AG04449 (cell line): ENCODE data around the gene FAM53C.
"Not testable (repeated sequence)": the region's sequence is repeated elsewhere in the genome, so short reads cannot be mapped to it uniquely, and the experiment has no call there.

Source experiments
- CTCF ChIA-PET: fragments of 350-600 bp; formaldehyde crosslinking; extraction: SDS; loops from one replicate; lab custom pipeline; 2021; ENCODE audit warnings: antibody characterized with exemption; lab: Yijun Ruan, JAX
- POLR2A ChIA-PET: fragments of 400-600, 350-600 bp; formaldehyde crosslinking; extraction: SDS; loops from one replicate; lab custom pipeline; 2020; ENCODE audit warnings: antibody characterized with exemption, inconsistent platforms; lab: Yijun Ruan, JAX
- DNase-seq: peaks from one replicate; pipeline ENCODE4 v3.0.0-alpha.2; 2010; ENCODE audit warnings: low read depth, low spot score
- H3K4me3 ChIP-seq: 2 replicates; pipeline ENCODE4 v1.5.1; 2011; ENCODE audit warnings: low read depth, mild to moderate bottlenecking, control low read depth, low read length
- CTCF ChIP-seq: IDR thresholded peaks from one replicate; pipeline ENCODE4 v1.5.1; 2011; ENCODE audit warnings: mild to moderate bottlenecking, moderate library complexity, low read length, control low read depth, inconsistent platforms; ENCODE audit not compliant: insufficient read depth; ENCODE audit errors: missing control alignments

The FAM53C gene

GRCh38 chr5:138386290-138386689 lies 48.2 kb downstream of the FAM53C start:
- DNase-seq = no peak
- POLR2A ChIA-PET = no interaction called here
- CTCF ChIA-PET = interaction anchor here (1.3 to 2.0 kb wide), 5 partner anchors 13 to 163 kb away, joined by 3 to 4 read pairs (median 3); partner anchors contain the start of gene KDM3B
- H3K4me3 ChIP-seq = no peak overlapping the region
- TF ChIP-seq CTCF = no peak

GRCh38 chr5:138389332-138389731 lies 51.3 kb downstream of the FAM53C start:
- no peak for DNase-seq
- no peak overlapping the region for H3K4me3 ChIP-seq
- ChIA-PET CTCF (no interaction called here), POLR2A (no interaction called here)
- TF ChIP-seq CTCF = no peak

- CTCF ChIA-PET = interaction anchor here (1.0 kb wide), 1 partner anchor 38 kb away, joined by 4 read pairs; no protein-coding TSS in a partner anchor
- DNase-seq, POLR2A ChIA-PET, H3K4me3 ChIP-seq: not testable (repeated sequence)
Measured at GRCh38 chr5:138389911-138390310, 51.8 kb downstream of the FAM53C start.

GRCh38 chr5:138391859-138392386 lies 53.9 kb downstream of the FAM53C start:
- CTCF ChIA-PET = interaction anchor here (1.0 to 1.8 kb wide), 2 partner anchors 10 to 12 kb away, joined by 4 to 5 read pairs; no protein-coding TSS in a partner anchor
- POLR2A ChIA-PET = no interaction called here
- H3K4me3 ChIP-seq = no peak overlapping the region
- DNase-seq = no peak
- no peak for TF ChIP-seq CTCF
